PC-9 (cell line): ENCODE measurements around the gene HDAC7.

Experiments used
- CTCF ChIP-seq: fragments of 200-600 bp; sonication (generic); conservative IDR thresholded peaks from 2 replicates; pipeline ENCODE4 v1.6.1; 2017; ENCODE audit warnings: mixed run types, antibody characterized with exemption, mild to moderate bottlenecking, moderate library complexity
- EZH2 ChIP-seq: fragments of 200-600 bp; sonication (generic); IDR thresholded peaks from 2 replicates; pipeline ENCODE4 v1.8.0; 2017; ENCODE audit warnings: antibody characterized with exemption, low read depth

- TF ChIP-seq CTCF (no peak), EZH2 (no peak)
These were observed 14.6 kb upstream of the HDAC7 start for GRCh38 chr12:47834199-47834903.
